PFSK-1 (cell line): ENCODE measurements around the gene KCNJ6.

Experiments used
- POLR2AphosphoS5 ChIP-seq: IDR thresholded peaks from 2 replicates; pipeline ENCODE4 v1.6.1; 2012; ENCODE audit warnings: low read depth, mild to moderate bottlenecking, control low read depth, low read length, moderate library complexity
- SIN3A ChIP-seq: IDR thresholded peaks from 2 replicates; pipeline ENCODE4 v1.6.1; 2012; ENCODE audit warnings: mild to moderate bottlenecking, low read length, moderate library complexity, borderline replicate concordance; ENCODE audit not compliant: insufficient read depth
- TAF1 ChIP-seq: IDR thresholded peaks from 2 replicates; pipeline ENCODE4 v1.6.1; 2012; ENCODE audit warnings: low read length, control low read depth, borderline replicate concordance; ENCODE audit not compliant: insufficient read depth
- TF ChIP-seq, protein P1 (sequence below), 2 experiments: IDR thresholded peaks; 2 replicates each; pipeline versions ENCODE4 v1.6.1 to v1.8.0; 2011 to 2012; ENCODE audit warnings: low read depth in 2 of 2, low read length in 2 of 2, control low read depth in 1 of 2, inconsistent platforms in 1 of 2, mild to moderate bottlenecking in 1 of 2, moderate library complexity in 1 of 2; ENCODE audit not compliant: insufficient read depth in 1 of 2

DNA sequence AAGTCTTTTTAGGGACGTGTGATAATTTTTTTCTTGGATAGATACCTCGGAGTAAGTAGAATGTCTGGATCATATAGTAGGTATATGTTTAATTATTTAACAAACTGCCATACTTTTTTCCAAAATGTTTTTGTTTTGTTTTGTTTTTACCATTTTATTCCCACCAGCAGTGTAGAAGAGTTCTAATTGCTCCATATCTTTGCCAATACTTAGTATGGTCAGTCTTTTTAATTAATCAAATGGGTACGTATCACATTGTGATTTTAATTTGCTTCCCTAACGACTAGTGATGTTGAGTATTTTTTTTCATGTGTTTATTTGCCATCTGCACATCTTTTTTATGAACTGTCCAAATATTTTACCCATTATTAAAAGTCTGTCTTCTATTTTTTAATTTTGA lies 23.6 kb upstream of the KCNJ6 start:
- no peak for TF ChIP-seq POLR2AphosphoS5
- no peak for TF ChIP-seq TAF1
- no peak for TF ChIP-seq SIN3A
- TF ChIP-seq, protein P1, sequence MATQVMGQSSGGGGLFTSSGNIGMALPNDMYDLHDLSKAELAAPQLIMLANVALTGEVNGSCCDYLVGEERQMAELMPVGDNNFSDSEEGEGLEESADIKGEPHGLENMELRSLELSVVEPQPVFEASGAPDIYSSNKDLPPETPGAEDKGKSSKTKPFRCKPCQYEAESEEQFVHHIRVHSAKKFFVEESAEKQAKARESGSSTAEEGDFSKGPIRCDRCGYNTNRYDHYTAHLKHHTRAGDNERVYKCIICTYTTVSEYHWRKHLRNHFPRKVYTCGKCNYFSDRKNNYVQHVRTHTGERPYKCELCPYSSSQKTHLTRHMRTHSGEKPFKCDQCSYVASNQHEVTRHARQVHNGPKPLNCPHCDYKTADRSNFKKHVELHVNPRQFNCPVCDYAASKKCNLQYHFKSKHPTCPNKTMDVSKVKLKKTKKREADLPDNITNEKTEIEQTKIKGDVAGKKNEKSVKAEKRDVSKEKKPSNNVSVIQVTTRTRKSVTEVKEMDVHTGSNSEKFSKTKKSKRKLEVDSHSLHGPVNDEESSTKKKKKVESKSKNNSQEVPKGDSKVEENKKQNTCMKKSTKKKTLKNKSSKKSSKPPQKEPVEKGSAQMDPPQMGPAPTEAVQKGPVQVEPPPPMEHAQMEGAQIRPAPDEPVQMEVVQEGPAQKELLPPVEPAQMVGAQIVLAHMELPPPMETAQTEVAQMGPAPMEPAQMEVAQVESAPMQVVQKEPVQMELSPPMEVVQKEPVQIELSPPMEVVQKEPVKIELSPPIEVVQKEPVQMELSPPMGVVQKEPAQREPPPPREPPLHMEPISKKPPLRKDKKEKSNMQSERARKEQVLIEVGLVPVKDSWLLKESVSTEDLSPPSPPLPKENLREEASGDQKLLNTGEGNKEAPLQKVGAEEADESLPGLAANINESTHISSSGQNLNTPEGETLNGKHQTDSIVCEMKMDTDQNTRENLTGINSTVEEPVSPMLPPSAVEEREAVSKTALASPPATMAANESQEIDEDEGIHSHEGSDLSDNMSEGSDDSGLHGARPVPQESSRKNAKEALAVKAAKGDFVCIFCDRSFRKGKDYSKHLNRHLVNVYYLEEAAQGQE (IDR thresholded peaks at IDR 0.05; ENCODE audit: insufficient read depth in 1 of 2, low read depth in 2 of 2, low read length in 2 of 2), result no peak
